Endothelial cell of umbilical vein (primary cell): ENCODE data around the gene APOBEC3G. TPM values are rescaled to one million over a fixed set of nuclear protein-coding genes. Genes with fewer than 3 reads are reported as not detected.

Experiments used
- BruUV-seq: library from RNA; stranded (reverse); fragments of 400-500 nt; replicated peaks from 2 replicates; lab custom pipeline; 2021; lab: Mats Ljungman, UMichigan
- CTCF ChIA-PET: fragments of 300-600, 350-600 bp; sonication (Branson Sonifier 250); formaldehyde crosslinking; loops from one replicate; lab custom pipeline; 2021; ENCODE audit warnings: antibody characterized with exemption, inconsistent platforms; lab: Charles Lee
- POLR2A ChIA-PET: fragments of 300-600, 350-600 bp; sonication (Branson Sonifier 250); formaldehyde crosslinking; loops from one replicate; lab custom pipeline; 2021; ENCODE audit warnings: antibody characterized with exemption, inconsistent platforms; lab: Charles Lee
- DNase-seq: peaks from one replicate; pipeline ENCODE4 v3.0.0-alpha.2; 2011; ENCODE audit warnings: low read depth, low spot score
- FAIRE-seq: peaks from 2 replicates; lab custom pipeline; 2011; peaks lifted over from hg19 to GRCh38; lab: Jason Lieb, UNC
- H2AFZ ChIP-seq: 2 replicates; pipeline ENCODE4 v1.6.0; 2012; ENCODE audit warnings: low read depth, low read length, control low read depth, inconsistent platforms
- H3K27ac ChIP-seq: 2 replicates; pipeline ENCODE4 v1.5.1; 2011; ENCODE audit warnings: low read depth, mild to moderate bottlenecking, control low read depth, low read length, moderate library complexity; ENCODE audit not compliant: insufficient read depth
- H3K27me3 ChIP-seq, 2 experiments: 2 replicates each; pipeline versions ENCODE4 v1.6.0 to v1.6.1; 2011; ENCODE audit warnings: low read length in 2 of 2, mixed read lengths in 1 of 2; ENCODE audit not compliant: control insufficient read depth in 2 of 2, insufficient read depth in 2 of 2
- H3K36me3 ChIP-seq, 2 experiments: 2 replicates in 1 of 2; 3 replicates in 1 of 2; pipeline ENCODE4 v1.5.1; 2011; ENCODE audit warnings: low read length in 2 of 2, mild to moderate bottlenecking in 1 of 2, moderate library complexity in 1 of 2; ENCODE audit not compliant: control insufficient read depth in 2 of 2, insufficient read depth in 2 of 2; ENCODE audit errors: extremely low read depth in 1 of 2
- H3K4me1 ChIP-seq: 3 replicates; pipeline ENCODE4 v1.5.1; 2011; ENCODE audit warnings: mild to moderate bottlenecking, low read length; ENCODE audit not compliant: control insufficient read depth, insufficient read depth; ENCODE audit errors: extremely low read depth
- H3K4me2 ChIP-seq: 2 replicates; pipeline ENCODE4 v1.6.1; 2011; ENCODE audit warnings: low read length, control low read depth, mixed read lengths; ENCODE audit not compliant: insufficient read depth
- H3K4me3 ChIP-seq, 3 experiments: fragments of 200-600 bp in 1 of 3; sonication (generic), shearing (Covaris generic) in 1 of 3; replicated peaks in 1 of 3; 2 replicates each; pipeline ENCODE4 v1.5.1; 2011 to 2016; ENCODE audit warnings: control low read depth in 3 of 3, low read length in 3 of 3, mild to moderate bottlenecking in 2 of 3, inconsistent platforms in 1 of 3, low read depth in 1 of 3, moderate library complexity in 1 of 3; ENCODE audit not compliant: insufficient read depth in 1 of 3
- H3K79me2 ChIP-seq: 2 replicates; pipeline ENCODE4 v1.6.0; 2012; ENCODE audit warnings: low read length, inconsistent platforms; ENCODE audit not compliant: control insufficient read depth, insufficient read depth
- H3K9ac ChIP-seq: replicated peaks from 2 replicates; pipeline ENCODE3; 2011; ENCODE audit warnings: low read length, control low read depth; ENCODE audit not compliant: insufficient read depth; ENCODE audit errors: extremely low read depth
- H3K9me1 ChIP-seq: replicated peaks from 3 replicates; pipeline ENCODE4 v1.6.0; 2011; ENCODE audit warnings: mild to moderate bottlenecking, low read length; ENCODE audit not compliant: control insufficient read depth, insufficient read depth; ENCODE audit errors: extremely low read depth
- H3K9me3 ChIP-seq: replicated peaks from 2 replicates; pipeline ENCODE4 v1.5.1; 2012; ENCODE audit warnings: low read length, inconsistent platforms; ENCODE audit not compliant: control insufficient read depth, insufficient read depth
- H4K20me1 ChIP-seq: replicated peaks from 2 replicates; pipeline ENCODE3; 2011; ENCODE audit warnings: mild to moderate bottlenecking, low read length; ENCODE audit not compliant: control insufficient read depth, insufficient read depth; ENCODE audit errors: extremely low read depth
- CTCF ChIP-seq, 2 donors: IDR thresholded peaks; 1 replicate in 1 of 2; 2 replicates in 1 of 2; pipeline ENCODE4 v1.5.1; 2011; ENCODE audit warnings: low read length in 2 of 2, mild to moderate bottlenecking in 2 of 2, moderate library complexity in 2 of 2, control low read depth in 1 of 2, inconsistent platforms in 1 of 2, low read depth in 1 of 2; ENCODE audit not compliant: insufficient read depth in 1 of 2; ENCODE audit errors: extremely low read depth in 1 of 2
- EZH2 ChIP-seq: IDR thresholded peaks from 2 replicates; pipeline ENCODE4 v1.6.1; 2012; ENCODE audit warnings: borderline replicate concordance, low read depth, mild to moderate bottlenecking, moderate library complexity, low read length, inconsistent platforms; ENCODE audit not compliant: severe bottlenecking
- FOS ChIP-seq: IDR thresholded peaks from 2 replicates; pipeline ENCODE4 v1.6.1; 2011; ENCODE audit warnings: mild to moderate bottlenecking, low read length, moderate library complexity, borderline replicate concordance; ENCODE audit not compliant: insufficient read depth
- GATA2 ChIP-seq: IDR thresholded peaks from 2 replicates; pipeline ENCODE4 v1.7.0; 2011; ENCODE audit warnings: low read depth, mild to moderate bottlenecking, moderate library complexity, mixed read lengths, low read length; ENCODE audit not compliant: insufficient read length, insufficient read depth
- JUN ChIP-seq: IDR thresholded peaks from 2 replicates; pipeline ENCODE4 v1.6.1; 2011; ENCODE audit warnings: borderline replicate concordance, low read depth; ENCODE audit not compliant: insufficient read length, insufficient read depth
- MAX ChIP-seq: IDR thresholded peaks from 2 replicates; pipeline ENCODE4 v1.6.1; 2011; ENCODE audit not compliant: insufficient read depth, insufficient read length
- MYC ChIP-seq: IDR thresholded peaks from one replicate; pipeline ENCODE4 v1.6.1; 2011; ENCODE audit warnings: mild to moderate bottlenecking, low read depth, low read length
- POLR2A ChIP-seq: IDR thresholded peaks from 2 replicates; pipeline ENCODE4 v1.6.1; 2012; ENCODE audit warnings: low read depth, mild to moderate bottlenecking, control low read depth, low read length
- POLR2AphosphoS5 ChIP-seq: IDR thresholded peaks from 2 replicates; pipeline ENCODE4 v1.6.1; 2012; ENCODE audit warnings: low read depth, mild to moderate bottlenecking, control low read depth, low read length, moderate library complexity; ENCODE audit not compliant: insufficient read depth
- dilution Hi-C: fragments of 300-500 bp; cut with MboI; formaldehyde crosslinking; loops from one replicate; pipeline ENCODE4 v1.15.0; 2019; ENCODE audit warnings: low sequenced_read_pairs; ENCODE audit not compliant: extremely low pct_ligation_motif_present
- intact Hi-C: fragments of 100-400 bp; cut with micrococcal nuclease; formaldehyde crosslinking; loops from one replicate; pipeline ENCODE4 v1.10.0; 2022
- polyA plus RNA-seq, 4 experiments: library from polyadenylated mRNA; depleted of rRNA in 3 of 4; stranded (reverse) in 3 of 4; unstranded in 1 of 4; fragments of >200 nt; gene quantifications; 2 replicates each; pipeline versions ENCODE4 v1.2.1 to v1.2.3, GENCODE V29; 2011 to 2012; ENCODE audit warnings: missing spikeins in 1 of 4
- total RNA-seq: library from RNA; stranded (reverse); gene quantifications from 2 replicates; pipeline ENCODE4 v1.2.3, GENCODE V29; 2021

Gene APOBEC3G
- total and polyA plus RNA-seq, 2 donors (not counting 3 experiments of a cell fraction or from before 2014, with no cell fraction given): 3.6 to 5.1 TPM

GRCh38 chr22:39083212-39084165 lies 6.4 kb downstream of the APOBEC3G start:
- Histone ChIP-seq H3K4me2 (no peak overlapping the region), H3K9ac (no peak overlapping the region), H3K4me3 (no peak overlapping the region), H2AFZ (no peak overlapping the region), H3K4me1 (no peaks in the 10 kb centered on the region), H3K9me3 (no peaks in the 10 kb centered on the region), H3K36me3 (no peaks in the 10 kb centered on the region), H3K27me3 (no peaks in the 10 kb centered on the region), H3K79me2 (no peaks in the 10 kb centered on the region), H3K9me1 (no peaks in the 10 kb centered on the region), H3K27ac (no peak overlapping the region), H4K20me1 (no peaks in the 10 kb centered on the region)
- no peak for DNase-seq
- BruUV-seq: no TSS peak
- TF ChIP-seq FOS (no peak), CTCF (IDR thresholded peaks at IDR 0.05; ENCODE audit: extremely low read depth in 1 of 2, insufficient read depth in 1 of 2, low read depth in 1 of 2, low read length in 2 of 2) (no peak), EZH2 (no peak), JUN (no peak), GATA2 (no peak), POLR2A (no peak), MAX (no peak), POLR2AphosphoS5 (no peak), MYC (no peak)
- CTCF ChIA-PET: no interaction called here
- FAIRE-seq: no peak
- intact Hi-C loops: no loop called here
- dilution Hi-C loops: no loop called here
- POLR2A ChIA-PET: no interaction called here
